RPMI7951 (cell line): Measurements from ENCODE around the gene PRDX4. TPM values are rescaled to one million over a fixed set of nuclear protein-coding genes. Genes with fewer than 3 reads are reported as not detected.
A peak's percentile ranks its signal among the peaks of the same experiment; 100 is the strongest.
"Not testable (repeated sequence)": the region's sequence is repeated elsewhere in the genome, so short reads cannot be mapped to it uniquely, and the experiment has no call there.

Source experiments
- DNase-seq: peaks from one replicate; pipeline ENCODE4 v3.0.0-alpha.2; 2012; ENCODE audit warnings: low read depth
- total RNA-seq: library from RNA; depleted of rRNA; stranded (reverse); fragments of >200 nt; shearing (Covaris generic); gene quantifications from 2 replicates; pipeline ENCODE4 v1.2.3, GENCODE V29; 2014; rRNA removed

The PRDX4 gene
- total RNA-seq = 478 and 538 TPM in 2 replicates

- peak; percentile 88 for DNase-seq
Observed at GRCh38 chrX:23667239-23668177, at the start of gene PRDX4. PRDX4 (plus strand) TSS chrX:23667493; CDS start chrX:23667571, 78 bp downstream.

GRCh38 chrX:23621621-23622265 lies 45.5 kb upstream of the PRDX4 start:
- no peak for DNase-seq

GRCh38 chrX:23623797-23624196 lies 43.5 kb upstream of the PRDX4 start:
- no peak for DNase-seq

- no peak for DNase-seq
Observed at GRCh38 chrX:23626651-23627050, 40.6 kb upstream of the PRDX4 start.

- no peak for DNase-seq
Observed at GRCh38 chrX:23628131-23628530, 39.2 kb upstream of the PRDX4 start.

GRCh38 chrX:23631136-23631535 lies 36.2 kb upstream of the PRDX4 start:
- DNase-seq = no peak

GRCh38 chrX:23633834-23634580 lies 33.3 kb upstream of the PRDX4 start:
- DNase-seq = no peak

- no peak for DNase-seq
Observed at GRCh38 chrX:23637187-23637586, 30.1 kb upstream of the PRDX4 start.

- DNase-seq = no peak
Observed at GRCh38 chrX:23643020-23643419, 24.3 kb upstream of the PRDX4 start.

GRCh38 chrX:23644744-23645143 lies 22.5 kb upstream of the PRDX4 start:
- no peak for DNase-seq

- no peak for DNase-seq
Observed at GRCh38 chrX:23656091-23656490, 11.2 kb upstream of the PRDX4 start.

- DNase-seq = peak; percentile 25
Observed at GRCh38 chrX:23656684-23657083, 10.6 kb upstream of the PRDX4 start.

GRCh38 chrX:23659339-23659738 lies 8.0 kb upstream of the PRDX4 start:
- no peak for DNase-seq

GRCh38 chrX:23660083-23660765 lies 7.1 kb upstream of the PRDX4 start:
- DNase-seq = not testable (repeated sequence)

GRCh38 chrX:23660766-23661132 lies 6.5 kb upstream of the PRDX4 start:
- DNase-seq = no peak

- DNase-seq = peak; percentile 28
Observed at GRCh38 chrX:23661671-23662070, 5.6 kb upstream of the PRDX4 start.

GRCh38 chrX:23662187-23662586 lies 5.1 kb upstream of the PRDX4 start:
- DNase-seq = peak; percentile 32

- peak; percentile 4 for DNase-seq
Observed at GRCh38 chrX:23662853-23663252, 4.4 kb upstream of the PRDX4 start.

GRCh38 chrX:23664496-23664895 lies 2.8 kb upstream of the PRDX4 start:
- no peak for DNase-seq

GRCh38 chrX:23666282-23666681 lies 1.0 kb upstream of the PRDX4 start:
- no peak for DNase-seq

GRCh38 chrX:23668335-23668734 lies 1.0 kb downstream of the PRDX4 start:
- DNase-seq = no peak

GRCh38 chrX:23670528-23670927 lies 3.2 kb downstream of the PRDX4 start:
- no peak for DNase-seq
